HCT116 (cell line): Measurements from ENCODE around the gene EYA4. TPM values are rescaled to one million over a fixed set of nuclear protein-coding genes. Genes with fewer than 3 reads are reported as not detected.

Experiments
- ATAC-seq: fragments of 200-7000 bp; cut with Tn5 transposase; 2 replicates; pipeline ENCODE4 v1.9.1; 2020; ENCODE audit warnings: mild to moderate bottlenecking, moderate library complexity
- BruUV-seq: library from RNA; stranded (reverse); fragments of 400-500 nt; replicated peaks from 2 replicates; lab custom pipeline; 2021; lab: Mats Ljungman, UMichigan
- CTCF ChIA-PET: fragments of 300-600 bp; sonication (Branson Sonifier 250); formaldehyde crosslinking; loops from one replicate; lab custom pipeline; 2021; ENCODE audit warnings: antibody characterized with exemption; lab: Charles Lee
- POLR2A ChIA-PET: fragments of 300-600, 350-600 bp; sonication (Branson Sonifier 250); formaldehyde crosslinking; loops from one replicate; lab custom pipeline; 2021; ENCODE audit warnings: antibody characterized with exemption; lab: Charles Lee
- RAD21 ChIA-PET, 2 experiments: fragments of 300-600 bp; sonication (Branson Sonifier 250); formaldehyde crosslinking; loops; one replicate each; lab custom pipeline; 2023; ENCODE audit warnings: low total read pairs in 2 of 2; ENCODE audit not compliant: uncharacterized antibody in 2 of 2, unreplicated experiment in 2 of 2, low non-redundant PET in 1 of 2; lab: Charles Lee
- DNase-seq: peaks from one replicate; pipeline ENCODE4 v3.0.0-alpha.2; 2010; ENCODE audit warnings: low read depth, low spot score
- H2AFZ ChIP-seq: fragments of 200-600 bp; shearing (Covaris generic), sonication (generic); 2 replicates; pipeline ENCODE4 v1.6.1; 2017; ENCODE audit warnings: low read depth, mixed run types, mixed read lengths, antibody characterized with exemption, low read length; ENCODE audit not compliant: poor library complexity, severe bottlenecking
- H3K27ac ChIP-seq: 2 replicates; pipeline ENCODE4 v1.5.1; 2012; ENCODE audit warnings: low read depth, low read length
- H3K27me3 ChIP-seq: fragments of 200-600 bp; sonication (generic); 2 replicates; pipeline ENCODE4 v1.6.1; 2016; ENCODE audit warnings: mixed run types, low read length, mixed read lengths; ENCODE audit not compliant: insufficient read depth
- H3K36me3 ChIP-seq, 2 experiments: fragments of 200-500 bp in 1 of 2; fragments of 200-600 bp in 1 of 2; sonication (Bioruptor generic) in 1 of 2; sonication (generic) in 1 of 2; 2 replicates each; pipeline versions ENCODE4 v1.5.1 to v1.6.1; 2014 to 2016; ENCODE audit warnings: low read length in 2 of 2, inconsistent platforms in 1 of 2, mixed read lengths in 1 of 2, mixed run types in 1 of 2; ENCODE audit not compliant: insufficient read depth in 2 of 2, control insufficient read depth in 1 of 2
- H3K4me1 ChIP-seq, 2 experiments: fragments of 200-600 bp in 1 of 2; sonication (generic) in 1 of 2; 2 replicates each; pipeline versions ENCODE4 v1.5.1 to v1.6.1; 2012 to 2017; ENCODE audit warnings: low read length in 2 of 2, inconsistent platforms in 1 of 2, mild to moderate bottlenecking in 1 of 2, mixed read lengths in 1 of 2, mixed run types in 1 of 2, moderate library complexity in 1 of 2; ENCODE audit not compliant: insufficient read depth in 2 of 2, control insufficient read depth in 1 of 2
- H3K4me2 ChIP-seq: fragments of 200-600 bp; sonication (generic); 2 replicates; pipeline ENCODE4 v1.6.1; 2017; ENCODE audit warnings: mixed run types, low read length, mixed read lengths
- H3K4me3 ChIP-seq, 2 experiments: fragments of 200-600 bp in 1 of 2; sonication (generic) in 1 of 2; replicated peaks in 1 of 2; 2 replicates each; pipeline ENCODE4 v1.5.1; 2011 to 2016; ENCODE audit warnings: low read length in 2 of 2, control low read depth in 1 of 2, low read depth in 1 of 2, mild to moderate bottlenecking in 1 of 2, mixed read lengths in 1 of 2, mixed run types in 1 of 2
- H3K79me2 ChIP-seq: fragments of 200-600 bp; sonication (generic); 2 replicates; pipeline ENCODE4 v1.6.1; 2017; ENCODE audit warnings: mild to moderate bottlenecking, mixed run types, low read length, moderate library complexity, mixed read lengths; ENCODE audit not compliant: insufficient read depth
- H3K9ac ChIP-seq: fragments of 200-600 bp; sonication (generic); 2 replicates; pipeline ENCODE4 v1.6.1; 2016; ENCODE audit warnings: low read length, mixed read lengths
- H3K9me2 ChIP-seq: fragments of 200-600 bp; sonication (generic), shearing (Covaris generic); 2 replicates; pipeline ENCODE4 v1.6.1; 2017; ENCODE audit warnings: mixed run types, mild to moderate bottlenecking, moderate library complexity; ENCODE audit not compliant: insufficient read depth
- H3K9me3 ChIP-seq, 2 experiments: fragments of 200-500 bp in 1 of 2; fragments of 200-600 bp in 1 of 2; sonication (Bioruptor generic) in 1 of 2; sonication (generic) in 1 of 2; 2 replicates each; pipeline ENCODE4 v1.6.1; 2014 to 2017; ENCODE audit warnings: low read length in 2 of 2, mixed read lengths in 2 of 2, inconsistent platforms in 1 of 2, low read depth in 1 of 2, mild to moderate bottlenecking in 1 of 2, mixed run types in 1 of 2, moderate library complexity in 1 of 2; ENCODE audit not compliant: control insufficient read depth in 1 of 2, insufficient read depth in 1 of 2
- H4K20me1 ChIP-seq: fragments of 200-600 bp; sonication (generic), shearing (Covaris generic); 2 replicates; pipeline ENCODE4 v1.6.1; 2017; ENCODE audit warnings: mixed run types, mild to moderate bottlenecking, moderate library complexity; ENCODE audit not compliant: insufficient read depth
- CBX3 ChIP-seq: IDR thresholded peaks from 2 replicates; pipeline ENCODE4 v1.6.1; 2012; ENCODE audit warnings: low read depth
- EGR1 ChIP-seq: IDR thresholded peaks from 2 replicates; pipeline ENCODE4 v1.6.1; 2012; ENCODE audit warnings: low read depth
- EZH2 ChIP-seq: fragments of 200-600 bp; sonication (generic); IDR thresholded peaks from 2 replicates; pipeline ENCODE4 v1.6.1; 2017; ENCODE audit warnings: antibody characterized with exemption, mixed run types
- FOSL1 ChIP-seq: IDR thresholded peaks from 2 replicates; pipeline ENCODE4 v1.6.1; 2012; ENCODE audit warnings: low read depth
- POLR2AphosphoS5 ChIP-seq: IDR thresholded peaks from 2 replicates; pipeline ENCODE4 v1.6.1; 2011; ENCODE audit warnings: mild to moderate bottlenecking, low read depth, low read length, moderate library complexity
- RAD21 ChIP-seq: IDR thresholded peaks from 2 replicates; pipeline ENCODE4 v1.6.1; 2012; ENCODE audit warnings: low read depth, mild to moderate bottlenecking
- REST ChIP-seq: IDR thresholded peaks from 2 replicates; pipeline ENCODE4 v1.6.1; 2012; ENCODE audit warnings: low read depth
- SP1 ChIP-seq: IDR thresholded peaks from 2 replicates; pipeline ENCODE4 v1.6.1; 2012; ENCODE audit warnings: low read depth
- SRF ChIP-seq: IDR thresholded peaks from 2 replicates; pipeline ENCODE4 v1.6.1; 2012; ENCODE audit warnings: low read depth
- TCF7L2 ChIP-seq: IDR thresholded peaks from 2 replicates; pipeline ENCODE4 v1.7.0; 2011; ENCODE audit warnings: borderline replicate concordance, inconsistent platforms; ENCODE audit not compliant: insufficient read depth, insufficient read length; ENCODE audit errors: extremely low read depth
- YY1 ChIP-seq: IDR thresholded peaks from 2 replicates; pipeline ENCODE4 v1.6.1; 2011; ENCODE audit warnings: low read length, low read depth, moderate library complexity, mild to moderate bottlenecking; ENCODE audit not compliant: insufficient replicate concordance; ENCODE audit errors: extremely low read depth
- ZBTB33 ChIP-seq: IDR thresholded peaks from 2 replicates; pipeline ENCODE4 v1.6.1; 2011; ENCODE audit warnings: mild to moderate bottlenecking, low read length, moderate library complexity; ENCODE audit not compliant: insufficient replicate concordance; ENCODE audit errors: extremely low read depth
- ZNF274 ChIP-seq: fragments of 200-500 bp; sonication (Bioruptor generic); IDR thresholded peaks from 2 replicates; pipeline ENCODE4 v1.6.1; 2014; ENCODE audit warnings: mild to moderate bottlenecking, low read depth, low read length, inconsistent platforms
- intact Hi-C: fragments of 100-400 bp; cut with micrococcal nuclease; formaldehyde crosslinking; loops from 2 replicates; pipeline ENCODE4 v1.10.0; 2022
- total RNA-seq: library from RNA; stranded (reverse); gene quantifications from one replicate; pipeline ENCODE4 v1.2.1, GENCODE V29; 2021; ENCODE audit not compliant: unreplicated experiment

EYA4 gene
- total RNA-seq, 1 experiment from 2014 or later = not detected

- ChIA-PET POLR2A (no interaction called here), RAD21 (no interaction called here), CTCF (interaction anchor here (1.8 kb wide), 1 partner anchor 10 kb away, joined by 4 read pairs; no protein-coding TSS in a partner anchor)
- Histone ChIP-seq H3K27ac (no peak overlapping the region), H3K27me3 (no peaks in the 10 kb centered on the region), H3K4me2 (peak overlapping the region; percentile 28; the same call in 1 of the 2 replicates), H2AFZ (no peak overlapping the region), H3K4me1 (peaks cover 2 to 11% of the 10 kb centered on the region in 2 experiments; a peak in 1 of 4 replicates), H3K9me2 (no peaks in the 10 kb centered on the region), H3K79me2 (no peaks in the 10 kb centered on the region), H3K36me3 (no peaks in the 10 kb centered on the region), H3K9ac (no peak overlapping the region), H3K4me3 (no peak overlapping the region), H4K20me1 (no peaks in the 10 kb centered on the region), H3K9me3 (no peaks in the 10 kb centered on the region)
- ATAC-seq (peak; percentile 46; the same call in 1 of the 2 replicates), DNase-seq (no peak)
- BruUV-seq = no TSS peak
- TF ChIP-seq EGR1 (no peak), POLR2AphosphoS5 (no peak), ZNF274 (no peak)
- intact Hi-C loops = no loop called here
Observed at GRCh38 chr6:133542056-133542821, 301.1 kb downstream of the EYA4 start.

- H3K79me2 ChIP-seq = no peaks in the 10 kb centered on the region
- H3K4me3 ChIP-seq = no peak overlapping the region
- RAD21 ChIA-PET = no interaction called here
- no peak overlapping the region for H3K9ac ChIP-seq
- no peak overlapping the region for H2AFZ ChIP-seq
- H3K9me3 ChIP-seq = no peaks in the 10 kb centered on the region
- H4K20me1 ChIP-seq = no peaks in the 10 kb centered on the region
- CTCF ChIA-PET = interaction anchor here (0.7 kb wide), 1 partner anchor 201 kb away, joined by 3 read pairs; no protein-coding TSS in a partner anchor
- no peak overlapping the region for H3K4me2 ChIP-seq
- intact Hi-C loops = no loop called here
- H3K4me1 ChIP-seq = peaks cover 2 to 11% of the 10 kb centered on the region in 2 experiments; a peak in 1 of 4 replicates
- DNase-seq (no peak), ATAC-seq (0 out of 2 replicates have a peak, but pooled peaks have one; percentile 30)
- no peaks in the 10 kb centered on the region for H3K27me3 ChIP-seq
- POLR2A ChIA-PET = no interaction called here
- no TSS peak for BruUV-seq
- no peak overlapping the region for H3K27ac ChIP-seq
- no peaks in the 10 kb centered on the region for H3K36me3 ChIP-seq
- H3K9me2 ChIP-seq = no peaks in the 10 kb centered on the region
- TF ChIP-seq REST (no peak), EGR1 (no peak), SP1 (no peak), EZH2 (no peak), POLR2AphosphoS5 (no peak), TCF7L2 (no peak), ZBTB33 (no peak), RAD21 (no peak), SRF (no peak), ZNF274 (no peak), YY1 (no peak), FOSL1 (no peak), CBX3 (no peak)
Observed at GRCh38 chr6:133544419-133544818, 303.3 kb downstream of the EYA4 start.
